HG03521 (cell line): ENCODE data around the gene ANKS3.

Source experiments
- ATAC-seq: cut with Tn5 transposase; IDR thresholded peaks from one replicate; pipeline ENCODE4 v1.9.1; 2021; ENCODE audit warnings: mild to moderate bottlenecking, moderate library complexity; ENCODE audit not compliant: unreplicated experiment

Gene ANKS3

GRCh38 chr16:4733211-4733742 is 794 bp downstream of the ANKS3 start:
- ATAC-seq, result no peak

GRCh38 chr16:4729876-4730275 is 4.2 kb downstream of the ANKS3 start:
- ATAC-seq, result no peak

GRCh38 chr16:4728676-4729075 is 5.4 kb downstream of the ANKS3 start:
- ATAC-seq, result no peak

- no peak for ATAC-seq
Observed at GRCh38 chr16:4726616-4727015, 7.5 kb downstream of the ANKS3 start.

- no peak for ATAC-seq
Observed at GRCh38 chr16:4724661-4725270, 9.3 kb downstream of the ANKS3 start.

GRCh38 chr16:4723071-4723767 is 10.9 kb downstream of the ANKS3 start:
- no peak for ATAC-seq

GRCh38 chr16:4718466-4718865 is 15.6 kb downstream of the ANKS3 start:
- ATAC-seq, result no peak

GRCh38 chr16:4714996-4715395 is 19.1 kb downstream of the ANKS3 start:
- no peak for ATAC-seq

- no peak for ATAC-seq
Observed at GRCh38 chr16:4713663-4714501, 20.2 kb downstream of the ANKS3 start.

- no peak for ATAC-seq
Observed at GRCh38 chr16:4709481-4709880, 24.6 kb downstream of the ANKS3 start.

- no peak for ATAC-seq
Observed at GRCh38 chr16:4706871-4707270, 27.2 kb downstream of the ANKS3 start.

GRCh38 chr16:4704913-4705312 is 29.2 kb downstream of the ANKS3 start:
- ATAC-seq, result no peak

- ATAC-seq, result no peak
Observed at GRCh38 chr16:4704491-4704890, 29.6 kb downstream of the ANKS3 start.

- no peak for ATAC-seq
Observed at GRCh38 chr16:4703906-4704305, 30.2 kb downstream of the ANKS3 start.

GRCh38 chr16:4702466-4702808 is 31.6 kb downstream of the ANKS3 start:
- no peak for ATAC-seq

- ATAC-seq, result no peak
Observed at GRCh38 chr16:4701791-4702465, 32.1 kb downstream of the ANKS3 start.

GRCh38 chr16:4700997-4701743 is 32.9 kb downstream of the ANKS3 start:
- no peak for ATAC-seq

GRCh38 chr16:4700380-4700996 is 33.6 kb downstream of the ANKS3 start:
- no peak for ATAC-seq

GRCh38 chr16:4699046-4699556 is 35.0 kb downstream of the ANKS3 start:
- ATAC-seq, result no peak
